Islet precursor cell (in vitro differentiated cells): Measurements from ENCODE around the gene SLC15A1.

ENCODE experiments used
- DNase-seq: peaks from one replicate; pipeline ENCODE4 v3.0.0-alpha.2; 2018

Gene SLC15A1

DNA sequence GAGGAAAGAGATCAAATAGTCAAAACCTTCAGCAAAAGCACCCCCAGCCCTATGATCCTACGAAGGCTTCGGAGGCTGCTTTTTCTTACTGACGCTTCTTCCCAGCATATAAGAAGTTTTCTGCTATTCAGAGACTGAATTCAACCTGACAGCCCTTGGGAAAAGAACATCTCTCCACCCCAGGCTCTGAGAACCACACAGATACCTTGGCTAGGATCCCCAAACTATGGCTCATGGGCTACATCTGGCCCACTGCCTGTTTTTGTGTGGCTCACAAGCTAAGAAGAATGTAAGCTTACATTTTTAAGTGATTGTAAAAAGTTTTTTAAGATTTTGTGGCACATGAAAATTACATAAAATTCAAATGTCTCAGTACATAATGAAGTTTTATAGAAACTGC, 3.0 kb downstream of the SLC15A1 start:
- no peak for DNase-seq

DNA sequence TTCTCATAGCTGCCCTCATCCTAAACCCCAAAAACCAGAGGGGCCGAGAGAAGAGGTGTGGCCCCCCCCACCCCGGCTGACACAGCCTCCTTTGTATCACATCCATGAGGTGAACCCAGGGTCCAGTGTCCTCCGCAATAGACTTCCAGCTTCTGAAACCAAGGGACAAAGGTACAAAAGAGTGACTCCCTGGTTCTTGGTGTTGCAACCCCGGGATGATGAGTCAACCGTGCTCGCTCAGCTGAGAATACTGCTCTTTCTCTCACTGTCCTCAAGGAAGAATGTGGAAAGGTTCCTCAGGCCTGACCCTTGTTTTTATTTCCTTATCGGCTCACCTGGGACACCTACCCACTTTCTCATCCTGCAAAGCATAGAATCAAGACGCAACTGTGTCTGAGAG, 5.5 kb downstream of the SLC15A1 start:
- DNase-seq = no peak

DNA sequence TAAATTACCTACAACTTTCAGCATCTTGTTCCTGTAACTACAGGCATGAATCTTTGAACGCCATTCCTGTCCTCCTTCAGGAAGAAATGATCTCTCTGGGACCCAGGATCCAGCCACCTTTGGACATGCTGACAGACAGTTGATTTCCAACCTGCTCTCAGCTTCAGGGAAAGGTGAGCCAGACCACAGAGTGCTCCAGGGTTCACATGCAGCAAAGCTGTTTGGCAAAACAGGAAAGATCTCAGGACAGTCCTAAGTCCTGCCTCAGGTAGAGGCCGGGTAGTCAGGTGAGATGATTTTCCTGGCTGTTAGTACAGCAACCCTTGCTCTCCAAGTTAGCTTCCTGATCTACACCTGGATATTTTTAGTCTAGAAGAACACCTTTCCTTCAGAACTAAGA, 9.1 kb downstream of the SLC15A1 start:
- DNase-seq = no peak

DNA sequence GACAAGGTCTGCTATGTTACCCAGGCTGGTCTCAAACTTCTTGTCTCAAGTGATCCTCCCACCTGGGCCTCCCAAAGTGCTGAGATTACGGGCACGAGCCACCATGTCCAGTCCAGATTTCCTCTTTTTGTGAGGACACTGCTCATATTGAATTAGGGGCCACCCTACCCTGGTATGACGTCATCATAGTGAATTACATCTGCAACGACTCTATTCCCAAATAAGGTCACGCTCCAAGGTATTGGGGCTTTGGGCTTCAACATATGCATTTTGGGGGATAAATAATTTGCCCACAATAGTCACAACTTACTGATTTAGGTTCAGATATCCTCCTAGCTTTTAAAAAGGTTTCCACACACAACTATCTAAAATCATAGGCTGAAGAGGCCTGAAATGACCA, 9.5 kb downstream of the SLC15A1 start:
- DNase-seq = no peak

DNA sequence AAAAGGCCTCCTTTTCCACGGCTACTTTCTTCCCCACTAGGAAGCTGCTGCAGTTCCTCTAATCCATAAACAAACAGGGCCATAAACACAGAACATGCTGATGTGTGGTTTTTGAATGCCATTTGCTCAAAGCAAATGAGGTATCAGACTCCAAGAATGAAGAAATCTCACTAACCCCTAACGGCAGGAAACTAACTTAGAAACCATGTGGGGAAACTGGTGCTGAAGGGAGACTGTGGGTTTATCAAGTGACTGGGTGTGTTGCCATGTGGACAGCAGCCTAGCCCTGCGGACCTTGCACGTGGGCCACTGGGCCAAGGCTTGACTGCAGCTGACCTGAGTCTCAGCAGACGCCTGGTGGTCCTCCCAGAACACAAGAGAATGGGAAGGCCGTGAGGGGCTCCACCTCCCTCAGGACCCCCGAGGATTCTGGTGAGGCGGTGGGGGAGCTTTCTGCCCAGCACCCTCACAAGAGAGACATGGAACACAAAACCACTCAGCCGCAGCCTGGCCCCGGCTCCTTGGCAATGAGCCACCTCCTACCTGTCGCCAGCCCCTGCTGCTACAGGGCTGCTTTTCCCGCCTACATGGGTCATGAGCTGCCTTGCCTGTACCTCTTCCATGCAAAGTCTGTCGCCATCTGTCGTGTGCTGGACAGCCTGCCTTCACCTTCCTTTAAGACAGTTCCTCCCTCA, 10.6 kb downstream of the SLC15A1 start:
- no peak for DNase-seq

DNA sequence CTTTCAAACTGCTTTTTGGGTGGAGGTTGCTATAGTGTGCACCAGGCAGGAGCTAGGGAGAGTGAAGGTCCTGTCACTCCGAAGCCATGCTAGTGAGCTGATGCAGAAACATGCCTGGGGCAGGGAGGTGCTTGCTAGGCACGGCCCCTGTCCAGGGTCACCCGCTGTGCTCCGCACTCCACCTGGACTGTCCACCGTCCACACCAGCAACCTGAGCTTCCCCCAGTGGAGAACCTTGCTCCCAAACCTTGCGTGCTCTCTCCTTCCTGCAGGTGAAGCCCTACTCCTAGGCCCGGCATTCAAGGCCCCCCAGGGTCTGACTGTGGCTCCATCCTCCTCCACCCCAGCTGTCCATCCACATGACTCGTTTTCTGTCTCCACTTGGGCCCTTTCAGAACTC, 12.3 kb downstream of the SLC15A1 start:
- no peak for DNase-seq

DNA sequence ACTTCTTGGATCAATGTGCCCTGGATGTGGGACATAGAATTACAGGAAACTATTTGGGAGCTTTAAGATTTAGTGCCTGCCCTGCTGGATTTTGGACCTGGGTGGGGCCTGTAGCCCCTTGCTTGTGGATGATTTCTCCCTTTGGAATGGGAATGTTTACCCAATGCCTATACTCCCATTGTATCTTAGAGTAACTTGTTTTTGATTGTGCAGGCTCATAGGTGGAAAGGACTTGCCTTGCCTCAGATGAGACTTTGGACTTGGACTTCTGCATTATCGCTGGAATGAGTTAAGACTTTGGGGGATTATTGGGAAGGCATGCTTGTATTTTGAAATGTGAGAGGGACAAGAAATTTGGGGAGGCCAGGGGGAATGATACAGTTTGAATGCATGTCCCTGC, 13.5 kb downstream of the SLC15A1 start:
- DNase-seq = no peak

DNA sequence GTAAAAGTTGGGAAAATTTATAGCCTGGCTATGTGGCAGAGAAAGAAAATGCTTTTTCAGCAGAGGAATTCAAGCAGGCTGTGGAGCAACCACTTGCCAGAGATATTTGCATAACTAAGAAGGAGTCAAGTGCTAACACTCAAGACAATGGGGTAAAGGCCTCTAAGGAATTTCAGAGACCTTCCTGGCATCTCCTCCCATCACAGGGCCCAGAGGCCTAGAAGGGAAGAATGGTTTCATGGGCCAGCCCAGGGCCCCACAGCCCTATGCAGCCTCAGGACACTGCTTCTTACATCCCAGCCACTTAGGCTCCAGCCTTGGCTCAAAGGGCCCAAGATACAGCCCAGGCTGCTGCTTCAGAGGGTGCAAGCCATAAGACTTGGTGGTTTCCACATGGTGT, 14.3 kb downstream of the SLC15A1 start:
- no peak for DNase-seq

DNA sequence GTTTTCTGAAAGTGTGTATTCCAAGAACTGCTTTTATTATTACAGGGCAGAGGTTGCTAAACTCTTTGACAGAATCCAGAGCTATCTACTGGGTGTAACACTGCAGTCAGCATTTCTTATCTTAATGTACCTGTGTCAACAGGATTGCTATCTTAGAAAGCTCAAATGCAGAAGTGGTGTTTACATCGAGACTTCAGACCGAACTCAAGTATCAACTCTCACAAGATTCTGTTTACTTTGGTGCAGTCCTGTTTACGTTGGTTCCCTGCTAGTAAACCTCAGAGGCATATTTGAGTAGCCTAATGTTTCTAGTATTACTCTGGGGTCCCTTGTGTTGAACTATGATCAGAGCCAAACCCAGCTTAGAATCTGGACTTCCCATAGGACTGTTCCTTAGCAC, 20.5 kb downstream of the SLC15A1 start:
- no peak for DNase-seq

DNA sequence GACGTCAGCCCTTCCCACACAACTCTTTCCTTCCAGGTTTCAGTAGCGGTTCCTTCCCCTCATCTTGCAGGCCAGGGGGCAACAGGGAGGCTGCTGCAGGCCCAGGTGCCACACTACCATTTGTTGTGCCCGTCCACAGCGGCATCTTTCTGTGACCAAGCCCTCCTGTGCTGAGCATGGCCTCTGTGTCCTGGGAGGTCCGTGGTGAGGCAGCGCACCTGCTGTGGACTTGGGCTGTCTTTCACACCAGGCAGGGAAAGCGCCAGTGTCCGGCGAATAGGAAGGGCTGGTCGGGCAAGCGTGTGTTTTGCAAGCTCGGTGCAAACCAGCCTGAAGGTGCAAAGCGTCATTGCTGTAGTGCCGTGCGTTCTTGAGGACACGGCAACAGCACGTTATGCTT, 21.4 kb downstream of the SLC15A1 start:
- no peak for DNase-seq

DNA sequence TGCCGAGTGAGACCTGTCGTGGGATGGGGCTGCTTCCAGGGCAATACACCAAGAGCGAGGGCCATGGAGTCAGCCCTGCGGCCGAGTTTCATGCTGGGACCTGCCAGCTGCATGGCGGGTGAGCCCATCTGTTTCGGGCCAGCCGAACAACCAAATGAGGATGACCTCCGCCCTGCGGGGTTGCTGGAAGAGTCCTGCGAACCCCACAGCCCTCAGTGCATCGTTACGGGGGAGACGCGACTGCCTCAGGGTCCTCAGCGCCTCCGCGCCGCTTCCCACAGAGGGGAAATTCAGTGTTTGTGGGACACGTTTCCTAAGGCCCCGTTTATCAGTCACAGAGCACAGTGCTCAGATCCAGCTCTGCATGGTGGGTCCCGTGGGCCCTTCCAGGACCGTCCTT, 22.0 kb downstream of the SLC15A1 start:
- DNase-seq = no peak

DNA sequence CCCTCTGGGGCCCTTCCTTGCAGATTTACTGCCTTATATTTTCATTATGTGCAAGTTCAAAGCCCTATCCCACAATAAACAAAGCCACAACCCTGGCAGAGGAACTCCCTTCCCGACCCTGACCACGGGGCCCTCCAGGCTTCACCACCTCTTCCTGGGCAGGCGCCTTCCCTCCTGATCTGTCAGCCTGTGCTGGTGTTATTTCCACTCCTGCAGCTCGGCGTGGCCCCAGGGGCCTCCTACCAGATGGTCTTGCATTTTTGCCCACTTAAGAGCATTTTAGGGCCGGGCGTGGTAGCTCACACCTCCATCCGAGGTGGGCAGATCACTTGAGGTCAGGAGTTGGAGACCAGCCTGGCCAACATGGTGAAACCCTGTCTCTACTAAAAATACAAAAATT, 22.8 kb downstream of the SLC15A1 start:
- DNase-seq = no peak

DNA sequence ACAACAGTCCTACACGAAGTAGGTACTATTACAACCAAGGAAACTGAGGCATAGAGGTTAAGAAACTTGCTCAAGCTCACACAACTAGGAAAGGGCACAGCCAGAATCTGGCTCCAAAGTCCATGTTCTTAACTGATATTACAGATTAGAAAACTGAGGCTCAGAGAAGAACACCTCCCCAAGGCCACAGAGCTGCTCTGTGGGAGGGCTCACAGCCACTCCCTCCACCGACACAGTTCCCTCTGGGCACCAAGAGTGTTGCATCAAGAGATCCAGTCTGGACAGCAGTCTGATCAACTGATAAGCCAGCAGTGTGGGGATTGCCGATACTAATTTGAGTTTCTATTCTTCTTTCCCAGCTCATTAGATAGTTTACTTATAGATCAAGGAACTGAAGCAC, 29.5 kb downstream of the SLC15A1 start:
- no peak for DNase-seq

DNA sequence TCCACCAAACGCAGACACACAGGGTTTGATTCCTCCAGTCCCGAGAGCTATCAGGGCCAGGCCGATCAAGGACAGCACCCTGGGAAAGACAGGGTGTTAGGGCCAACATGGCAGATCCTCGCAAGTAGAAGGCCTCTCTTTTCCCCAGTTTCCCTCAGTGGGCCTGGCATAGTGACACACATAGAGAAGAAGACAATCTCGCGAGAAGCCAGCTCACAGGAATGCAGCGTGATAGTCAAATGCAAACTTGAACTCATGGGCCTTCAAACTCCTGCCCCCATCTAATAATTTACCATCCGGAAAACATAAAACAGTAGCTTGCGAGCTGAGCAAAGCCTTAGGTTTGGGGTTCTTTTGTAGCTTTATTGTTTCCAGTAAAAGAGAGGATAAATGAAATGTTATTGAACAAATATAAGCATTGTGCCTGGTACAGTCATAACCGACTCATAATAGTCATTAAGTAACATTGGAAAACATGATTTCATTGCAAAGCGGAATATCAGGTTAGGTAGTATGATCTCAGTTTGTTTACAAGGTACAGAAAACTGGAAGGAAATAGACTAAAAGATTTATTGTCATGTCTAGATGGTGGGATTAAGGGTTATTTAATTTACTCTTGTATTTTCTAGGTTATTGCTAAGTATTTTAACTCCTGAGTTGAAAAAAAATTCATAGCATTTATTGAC, 30.5 kb downstream of the SLC15A1 start:
- DNase-seq = no peak

DNA sequence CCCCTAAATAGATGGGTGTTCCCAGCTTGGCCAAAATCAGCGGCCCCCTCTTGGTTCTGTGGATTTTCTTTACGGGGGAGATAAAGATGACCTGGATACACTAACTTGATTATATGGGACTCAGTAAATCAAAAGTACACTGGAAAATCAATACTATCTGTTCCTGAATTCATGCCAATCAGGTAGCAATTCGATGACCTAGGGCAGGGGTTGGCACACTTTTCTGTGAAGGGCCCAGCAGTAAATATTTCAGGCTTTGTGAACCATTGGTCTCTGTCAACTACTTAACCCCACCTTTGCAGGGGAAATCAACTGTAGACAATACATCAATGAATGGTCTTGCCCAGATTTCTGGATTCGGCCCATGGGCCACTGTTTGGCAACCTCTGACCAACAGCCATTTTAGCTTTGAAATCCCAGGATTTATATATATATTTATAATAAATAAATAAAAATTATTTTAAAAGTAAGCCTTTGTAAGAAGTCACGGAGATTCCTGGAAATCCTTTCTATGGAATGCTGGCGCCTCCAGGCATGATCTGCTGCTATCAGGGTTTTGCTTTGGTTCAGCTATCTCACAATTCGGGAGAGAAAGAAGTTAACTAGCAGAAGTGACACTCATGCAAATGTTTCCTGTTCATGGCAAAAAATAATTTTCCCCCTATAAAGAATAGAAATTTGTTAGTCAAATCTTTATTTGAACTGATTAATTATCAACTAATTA, 32.8 kb downstream of the SLC15A1 start:
- DNase-seq = no peak

DNA sequence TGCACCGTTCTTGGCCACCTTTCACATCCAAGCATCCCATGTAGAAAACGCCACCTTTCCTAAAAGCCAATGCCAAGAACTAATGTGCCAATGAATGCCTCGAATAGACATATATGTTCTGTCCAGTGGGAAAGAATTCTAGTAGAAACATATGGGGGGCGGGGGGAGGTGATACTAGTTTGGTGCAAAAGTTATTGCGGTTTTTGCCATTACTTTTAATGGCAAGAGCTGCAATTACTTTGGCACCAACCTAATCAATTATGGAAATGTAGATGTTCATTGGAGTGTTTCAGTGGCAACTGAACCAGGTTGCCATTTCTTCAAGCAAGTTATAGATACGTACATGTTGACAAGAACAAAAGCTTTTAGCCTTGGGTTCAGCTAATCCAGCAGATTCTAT, 34.6 kb downstream of the SLC15A1 start:
- DNase-seq = no peak

DNA sequence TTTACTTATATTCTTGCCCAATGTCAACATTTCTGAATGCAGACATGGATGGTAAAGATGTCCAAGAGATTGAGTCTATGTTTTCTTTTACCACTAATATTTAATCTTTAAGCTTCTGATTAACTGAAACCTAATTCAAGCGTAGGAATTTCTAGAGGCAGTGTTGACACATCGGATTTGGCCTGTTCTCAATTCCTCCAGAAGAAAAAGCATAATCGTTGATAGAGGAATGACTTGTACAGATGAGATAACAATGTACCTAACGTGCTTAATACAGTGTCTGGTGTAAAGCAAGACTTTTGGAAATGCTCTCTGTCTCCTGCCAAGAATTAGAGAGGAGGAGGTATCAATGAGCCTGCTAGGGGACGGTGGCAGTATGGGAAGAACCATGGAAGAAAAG, 35.2 kb downstream of the SLC15A1 start:
- no peak for DNase-seq

DNA sequence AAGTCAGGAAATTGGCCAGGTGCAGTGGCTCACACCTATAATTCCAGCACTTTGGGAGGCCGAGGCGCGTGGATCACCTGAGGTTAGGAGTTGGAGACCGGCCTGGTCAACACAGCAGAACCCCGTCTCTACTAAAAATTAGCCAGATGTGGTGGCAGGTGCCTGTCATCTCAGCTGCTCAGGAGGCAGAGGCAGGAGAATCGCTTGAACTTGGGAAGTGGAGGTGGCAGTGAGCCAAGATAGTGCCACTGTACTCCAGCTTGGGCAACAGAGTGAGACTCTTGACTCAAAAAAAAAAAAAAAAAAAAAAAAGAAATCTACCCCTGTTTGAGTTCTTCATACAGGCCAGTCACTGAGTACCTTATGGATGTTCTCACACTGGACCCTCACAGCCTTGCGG, 42.0 kb downstream of the SLC15A1 start:
- no peak for DNase-seq

DNA sequence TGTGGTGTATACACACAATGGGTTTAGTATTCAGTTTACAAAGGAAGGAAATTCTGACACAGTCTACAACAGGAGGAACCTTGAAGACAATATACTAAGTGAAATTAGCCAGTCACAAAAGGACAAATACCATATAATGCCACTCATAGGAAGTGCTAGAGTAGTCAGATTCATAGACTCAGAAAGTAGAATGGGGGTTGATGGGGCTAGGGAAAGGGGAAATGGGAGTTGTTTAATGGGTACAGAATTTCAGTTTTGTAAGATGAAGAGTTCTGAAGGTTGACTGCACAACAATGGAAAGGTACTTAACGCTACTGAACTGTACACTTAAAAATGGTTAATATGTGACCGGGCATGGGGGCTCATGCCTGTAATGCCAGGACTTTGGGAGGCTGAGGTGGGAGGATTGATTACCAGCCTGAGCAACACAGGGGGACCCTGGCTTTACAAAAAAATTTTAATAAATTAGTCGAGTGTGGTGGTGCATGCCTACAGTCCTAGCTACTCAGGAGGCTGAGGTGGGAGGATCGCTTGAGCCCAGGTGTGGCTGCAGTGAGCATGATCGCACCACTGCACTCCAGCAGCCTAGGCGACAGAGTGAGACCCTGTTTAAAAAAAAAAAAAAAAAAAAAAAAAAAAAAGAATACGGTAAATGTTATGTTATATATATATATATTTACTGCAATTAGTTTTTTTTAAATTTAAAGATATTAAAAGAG, 45.0 kb downstream of the SLC15A1 start:
- no peak for DNase-seq

DNA sequence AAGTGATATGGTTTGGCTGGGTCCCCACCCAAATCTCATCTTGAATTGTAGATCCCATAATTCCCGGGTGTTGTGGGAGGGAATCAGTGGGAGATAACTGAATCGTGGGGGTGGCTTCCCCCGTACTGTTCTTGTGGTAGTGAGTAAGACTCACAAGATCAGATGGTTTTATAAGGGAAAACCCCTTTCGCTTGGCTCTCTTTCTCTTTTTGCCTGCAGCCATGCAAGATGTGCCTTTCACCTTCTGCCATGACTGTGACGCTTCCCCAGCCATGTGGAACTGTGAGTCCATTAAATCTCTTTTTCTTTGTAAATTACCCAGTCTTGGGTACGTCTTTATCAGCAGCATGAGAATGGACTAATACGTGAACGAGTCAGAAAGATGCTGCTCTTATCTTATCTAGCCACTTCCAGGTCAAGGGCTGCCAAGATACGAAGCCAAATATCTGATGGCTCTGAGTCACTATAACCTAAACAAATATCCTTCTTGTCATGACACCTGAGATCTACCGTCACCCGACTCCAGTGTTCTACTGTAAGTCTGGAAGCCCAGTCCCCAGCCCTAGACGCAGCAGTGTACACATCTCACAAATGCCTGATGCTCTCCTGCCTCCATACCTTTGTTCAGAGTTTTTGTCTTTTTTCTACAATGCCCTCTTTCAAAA, 45.9 kb downstream of the SLC15A1 start:
- no peak for DNase-seq

DNA sequence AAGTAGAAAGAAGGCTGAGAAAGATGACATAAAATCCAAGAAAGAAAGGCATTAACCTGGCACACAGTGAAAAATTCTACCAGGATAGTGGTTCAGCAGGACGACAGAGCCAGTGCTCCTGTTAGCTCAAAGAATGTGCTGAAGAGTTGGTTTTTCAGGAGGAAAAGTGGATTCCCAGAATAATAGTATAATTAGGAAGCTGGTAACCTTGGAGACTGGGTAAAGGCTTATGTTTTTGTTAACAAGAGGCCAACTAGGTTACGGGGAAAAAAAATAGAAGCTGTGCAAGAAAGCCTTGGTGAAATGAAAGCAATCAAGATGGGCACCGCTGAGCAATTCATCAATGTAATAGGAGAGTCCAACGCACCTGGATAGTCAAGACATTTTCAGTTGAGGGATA, 54.7 kb downstream of the SLC15A1 start:
- DNase-seq = no peak

DNA sequence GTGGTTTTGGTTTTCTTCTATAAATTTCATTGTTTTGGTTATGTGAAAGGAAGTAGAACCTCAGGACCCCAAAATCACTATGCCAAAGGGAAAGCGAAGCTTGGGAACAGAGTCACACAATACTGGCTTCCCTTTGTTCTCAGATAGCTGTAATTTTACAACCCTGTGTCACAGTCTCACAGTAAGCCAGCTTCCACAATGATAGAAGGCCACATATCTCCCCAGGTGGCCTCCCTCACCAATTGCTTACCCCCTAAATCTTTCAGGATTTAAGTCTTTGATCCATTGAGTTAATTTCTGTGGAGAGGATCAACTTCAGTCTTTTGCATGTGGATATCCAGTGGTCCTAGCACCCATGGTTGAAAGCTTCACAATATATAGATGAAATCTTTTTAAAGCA, 58.7 kb downstream of the SLC15A1 start:
- DNase-seq = no peak

DNA sequence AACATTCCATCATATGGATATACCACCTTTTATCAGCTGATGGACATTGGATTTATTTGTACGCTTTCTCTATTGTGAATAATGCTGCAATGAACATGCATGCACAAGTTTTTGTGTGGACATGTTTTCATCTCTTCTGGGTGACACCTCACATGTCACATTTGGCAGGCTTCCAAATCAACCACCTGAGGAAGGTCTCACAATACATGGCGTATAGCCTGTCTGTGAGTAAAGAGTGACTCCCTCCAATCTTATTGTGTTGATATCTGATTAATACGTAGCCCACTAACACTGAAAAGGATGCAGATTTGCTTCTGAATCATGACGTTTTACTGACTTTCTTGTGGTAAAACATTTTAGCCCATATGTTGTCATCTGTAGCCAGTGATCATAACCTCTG, 61.1 kb downstream of the SLC15A1 start:
- no peak for DNase-seq
